IMR-90 (cell line): ENCODE results near the gene ZDHHC4. TPM values are rescaled to one million over a fixed set of nuclear protein-coding genes. Genes with fewer than 3 reads are reported as not detected.

Source experiments
- ATAC-seq: fragments of 200-7000 bp; cut with Tn5 transposase; 2 replicates; pipeline ENCODE4 v1.9.1; 2020; ENCODE audit warnings: low read depth, mild to moderate bottlenecking, moderate library complexity
- BruUV-seq: library from RNA; stranded (reverse); fragments of 400-500 nt; replicated peaks from 2 replicates; lab custom pipeline; 2021; lab: Mats Ljungman, UMichigan
- CTCF ChIA-PET: fragments of 300-600 bp; formaldehyde crosslinking; extraction: SDS; loops from one replicate; lab custom pipeline; 2021; ENCODE audit warnings: antibody characterized with exemption; lab: Yijun Ruan, JAX
- POLR2A ChIA-PET: fragments of 300-600 bp; sonication (Branson Sonifier 250); formaldehyde crosslinking; loops from one replicate; lab custom pipeline; 2022; ENCODE audit warnings: antibody characterized with exemption; ENCODE audit not compliant: unreplicated experiment; lab: Charles Lee
- DNase-seq: peaks from one replicate; pipeline ENCODE4 v3.0.0; 2013
- H2AFZ ChIP-seq: replicated peaks from 2 replicates; pipeline ENCODE3; 2013; ENCODE audit warnings: low read length, mild to moderate bottlenecking; ENCODE audit not compliant: poor library complexity
- H2AK5ac ChIP-seq: 2 replicates; pipeline ENCODE4 v1.6.1; 2013; ENCODE audit warnings: low read depth, low read length, inconsistent platforms
- H2AK9ac ChIP-seq: replicated peaks from 2 replicates; pipeline ENCODE3; 2013; ENCODE audit warnings: mild to moderate bottlenecking, low read depth, low read length, moderate library complexity; ENCODE audit not compliant: poor library complexity
- H2BK120ac ChIP-seq: 2 replicates; pipeline ENCODE4 v1.6.1; 2013; ENCODE audit warnings: low read depth, low read length, inconsistent platforms
- H2BK15ac ChIP-seq: 3 replicates; pipeline ENCODE4 v1.6.1; 2013; ENCODE audit warnings: low read depth, low read length, inconsistent platforms
- H2BK20ac ChIP-seq: 2 replicates; pipeline ENCODE4 v1.6.1; 2013; ENCODE audit warnings: low read depth, mild to moderate bottlenecking, inconsistent platforms, low read length, moderate library complexity
- H2BK5ac ChIP-seq: 2 replicates; pipeline ENCODE4 v1.6.1; 2013; ENCODE audit warnings: mild to moderate bottlenecking, low read depth, low read length, inconsistent platforms; ENCODE audit not compliant: poor library complexity, severe bottlenecking
- H3K14ac ChIP-seq: replicated peaks from 2 replicates; pipeline ENCODE4 v1.6.1; 2013; ENCODE audit warnings: low read depth, low read length, inconsistent platforms
- H3K18ac ChIP-seq: 2 replicates; pipeline ENCODE4 v1.6.1; 2013; ENCODE audit warnings: low read depth, low read length, control low read depth
- H3K23ac ChIP-seq: 2 replicates; pipeline ENCODE4 v1.6.1; 2013; ENCODE audit warnings: low read depth, low read length, inconsistent platforms
- H3K27ac ChIP-seq: 2 replicates; pipeline ENCODE4 v1.5.1; 2013; ENCODE audit warnings: mild to moderate bottlenecking, control low read depth, low read length; ENCODE audit not compliant: insufficient read depth
- H3K27me3 ChIP-seq: 2 replicates; pipeline ENCODE4 v1.6.1; 2013; ENCODE audit warnings: low read length; ENCODE audit not compliant: control insufficient read depth, insufficient read depth
- H3K36me3 ChIP-seq: 2 replicates; pipeline ENCODE4 v1.6.1; 2013; ENCODE audit warnings: low read length, mixed read lengths; ENCODE audit not compliant: control insufficient read depth, insufficient read depth
- H3K4ac ChIP-seq: 2 replicates; pipeline ENCODE4 v1.6.1; 2013; ENCODE audit warnings: low read depth, low read length, inconsistent platforms
- H3K4me1 ChIP-seq: 2 replicates; pipeline ENCODE4 v1.6.1; 2013; ENCODE audit warnings: low read length, mixed read lengths; ENCODE audit not compliant: control insufficient read depth, insufficient read depth
- H3K4me2 ChIP-seq: 2 replicates; pipeline ENCODE4 v1.6.1; 2013; ENCODE audit warnings: low read depth, mild to moderate bottlenecking, control low read depth, low read length, moderate library complexity
- H3K4me3 ChIP-seq: 2 replicates; pipeline ENCODE4 v1.5.1; 2013; ENCODE audit warnings: low read depth, mild to moderate bottlenecking, control low read depth, low read length, moderate library complexity; ENCODE audit not compliant: insufficient read depth
- H3K56ac ChIP-seq: 2 replicates; pipeline ENCODE4 v1.6.1; 2013; ENCODE audit warnings: low read length, inconsistent platforms; ENCODE audit not compliant: insufficient read depth; ENCODE audit errors: extremely low read depth
- H3K79me1 ChIP-seq, 2 experiments: 2 replicates each; pipeline ENCODE4 v1.6.1; 2013; ENCODE audit warnings: low read length in 2 of 2, inconsistent platforms in 1 of 2, low read depth in 1 of 2
- H3K9ac ChIP-seq: 2 replicates; pipeline ENCODE4 v1.6.1; 2013; ENCODE audit warnings: low read depth, low read length, control low read depth
- H3K9me1 ChIP-seq: 2 replicates; pipeline ENCODE4 v1.6.1; 2013; ENCODE audit warnings: low read length, inconsistent platforms; ENCODE audit not compliant: insufficient read depth
- H3K9me3 ChIP-seq: 2 replicates; pipeline ENCODE4 v1.6.1; 2013; ENCODE audit warnings: low read length; ENCODE audit not compliant: control insufficient read depth, insufficient read depth
- H4K20me1 ChIP-seq: 2 replicates; pipeline ENCODE4 v1.6.1; 2013; ENCODE audit warnings: low read length, inconsistent platforms; ENCODE audit not compliant: insufficient read depth
- H4K5ac ChIP-seq: 2 replicates; pipeline ENCODE4 v1.6.1; 2013; ENCODE audit warnings: mild to moderate bottlenecking, low read depth, low read length, control low read depth
- H4K8ac ChIP-seq, 2 experiments: 2 replicates each; pipeline ENCODE4 v1.6.1; 2013; ENCODE audit warnings: low read depth in 2 of 2, low read length in 2 of 2, control low read depth in 1 of 2, inconsistent platforms in 1 of 2
- H4K91ac ChIP-seq: 2 replicates; pipeline ENCODE4 v1.6.1; 2013; ENCODE audit warnings: low read depth, low read length, inconsistent platforms; ENCODE audit not compliant: insufficient read depth
- BHLHE40 ChIP-seq: fragments of 150-350 bp; IDR thresholded peaks from 2 replicates; pipeline ENCODE4 v1.6.1; 2016; ENCODE audit warnings: mild to moderate bottlenecking, low read depth, low read length
- FOS ChIP-seq: fragments of 150-350 bp; IDR thresholded peaks from 2 replicates; pipeline ENCODE4 v1.6.1; 2016; ENCODE audit warnings: low read depth, low read length
- MXI1 ChIP-seq: IDR thresholded peaks from 2 replicates; pipeline ENCODE4 v1.6.1; 2012; ENCODE audit warnings: low read depth, mild to moderate bottlenecking, low read length, moderate library complexity, borderline replicate concordance
- WGBS, 2 experiments: methylation state at CpG; one replicate each; pipeline versions ENCODE4 v1.1.5 to v1.1.7; 2013; ENCODE audit warnings: missing lambda C conversion rate in 2 of 2; ENCODE audit not compliant: insufficient read length in 1 of 2; ENCODE audit errors: extremely low coverage in 2 of 2; 5-methylcytosine and 5-hydroxymethylcytosine counted together
- dilution Hi-C: fragments of 300-500 bp; cut with HindIII; formaldehyde crosslinking; loops from one replicate; pipeline ENCODE4 v1.14.3; 2018; ENCODE audit warnings: low sequenced_read_pairs; ENCODE audit not compliant: unreplicated experiment
- in situ Hi-C: fragments of 300-500 bp; cut with MboI; formaldehyde crosslinking; loops from 3 replicates; pipeline ENCODE4 v1.14.3; 2019; ENCODE audit warnings: low sequenced_read_pairs, inconsistent platforms, mixed read lengths
- intact Hi-C: fragments of 100-400 bp; cut with micrococcal nuclease; formaldehyde crosslinking; loops from 2 replicates; pipeline ENCODE4 v1.10.0; 2022
- polyA plus RNA-seq, 3 experiments: library from polyadenylated mRNA; depleted of rRNA; stranded (reverse); fragments of >200 nt; gene quantifications; 2 replicates each; pipeline ENCODE4 v1.2.3, GENCODE V29; 2012; ENCODE audit warnings: low replicate concordance in 1 of 3
- total RNA-seq: library from RNA; depleted of rRNA; stranded (reverse); fragments of >200 nt; gene quantifications from 2 replicates; pipeline ENCODE4 v1.2.3, GENCODE V29; 2012
- TF ChIP-seq, protein P1 (sequence below): fragments of 150-350 bp; IDR thresholded peaks from 2 replicates; pipeline ENCODE4 v1.6.1; 2016; ENCODE audit warnings: low read depth, mild to moderate bottlenecking, low read length, moderate library complexity, borderline replicate concordance

Gene ZDHHC4
- total and polyA plus RNA-seq, 2 of the 4 experiments (the other 2 are of a cell fraction), result 43.9 to 58.3 TPM

DNA sequence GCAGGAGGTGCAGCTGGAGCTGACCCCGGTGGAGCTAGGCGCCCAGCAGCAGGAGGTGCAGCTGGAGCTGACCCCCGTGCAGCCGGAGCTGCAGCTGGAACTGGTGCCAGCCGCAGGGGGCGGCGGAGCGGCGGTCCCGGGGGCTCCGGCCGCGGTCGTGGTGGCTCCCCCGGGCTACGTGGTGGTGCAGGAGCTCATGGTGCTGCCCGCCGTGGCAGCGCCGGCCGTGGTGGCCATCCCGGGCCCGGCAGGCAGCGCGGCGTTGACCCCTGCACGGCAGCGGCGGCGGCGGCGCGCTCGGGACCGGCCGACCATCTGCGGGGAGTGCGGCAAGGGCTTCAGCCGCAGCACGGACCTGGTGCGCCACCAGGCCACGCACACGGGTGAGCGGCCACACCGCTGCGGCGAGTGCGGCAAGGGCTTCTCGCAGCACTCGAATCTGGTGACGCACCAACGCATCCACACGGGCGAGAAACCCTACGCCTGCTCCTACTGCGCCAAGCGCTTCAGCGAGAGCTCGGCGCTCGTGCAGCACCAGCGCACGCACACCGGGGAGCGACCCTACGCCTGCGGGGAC lies 45.0 kb downstream of the ZDHHC4 start:
- Histone ChIP-seq H3K4ac (no peak overlapping the region), H3K9me1 (no peaks in the 10 kb centered on the region), H2BK20ac (no peak overlapping the region), H4K8ac (no peak overlapping the region), H3K27me3 (no peaks in the 10 kb centered on the region), H2BK120ac (no peak overlapping the region), H3K14ac (no peak overlapping the region), H2AK5ac (no peak overlapping the region), H3K27ac (no peak overlapping the region), H3K9me3 (no peaks in the 10 kb centered on the region), H3K18ac (no peak overlapping the region), H3K9ac (no peak overlapping the region), H4K20me1 (no peaks in the 10 kb centered on the region), H3K56ac (no peak overlapping the region), H2BK5ac (no peak overlapping the region), H4K5ac (no peak overlapping the region), H3K36me3 (peaks cover 16% of the 10 kb centered on the region), H3K4me1 (no peaks in the 10 kb centered on the region), H3K79me1 (no peaks in the 10 kb centered on the region), H4K91ac (no peak overlapping the region), H3K4me3 (no peak overlapping the region), H3K23ac (no peak overlapping the region), H2AFZ (no peak overlapping the region), H2AK9ac (no peak overlapping the region), H2BK15ac (no peak overlapping the region), H3K4me2 (no peak overlapping the region)
- BruUV-seq, result no TSS peak
- in situ Hi-C loops, result no loop called here
- POLR2A ChIA-PET, result no interaction called here
- no peak for ATAC-seq
- CTCF ChIA-PET, result no interaction called here
- dilution Hi-C loops, result no loop called here
- intact Hi-C loops, result no loop called here
- 96% methylated on average over 47 of the region's 67 CpGs; no CpG with 5 or more reads in 1 of the 2 experiments for WGBS, 2 experiments
- no peak for DNase-seq
- TF ChIP-seq BHLHE40, result no peak
- TF ChIP-seq MXI1, result no peak
- no peak for TF ChIP-seq FOS
- TF ChIP-seq, protein P1, sequence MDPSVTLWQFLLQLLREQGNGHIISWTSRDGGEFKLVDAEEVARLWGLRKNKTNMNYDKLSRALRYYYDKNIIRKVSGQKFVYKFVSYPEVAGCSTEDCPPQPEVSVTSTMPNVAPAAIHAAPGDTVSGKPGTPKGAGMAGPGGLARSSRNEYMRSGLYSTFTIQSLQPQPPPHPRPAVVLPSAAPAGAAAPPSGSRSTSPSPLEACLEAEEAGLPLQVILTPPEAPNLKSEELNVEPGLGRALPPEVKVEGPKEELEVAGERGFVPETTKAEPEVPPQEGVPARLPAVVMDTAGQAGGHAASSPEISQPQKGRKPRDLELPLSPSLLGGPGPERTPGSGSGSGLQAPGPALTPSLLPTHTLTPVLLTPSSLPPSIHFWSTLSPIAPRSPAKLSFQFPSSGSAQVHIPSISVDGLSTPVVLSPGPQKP, result no peak
